CD1c-positive myeloid dendritic cell (primary cell): Measurements from ENCODE around the gene LPP.

Source experiments
- DNase-seq: peaks from one replicate; pipeline ENCODE4 v3.0.0-alpha.2; 2016; ENCODE audit errors: extremely low spot score

LPP gene

GRCh38 chr3:188516515-188516914 is 362.6 kb downstream of the LPP start:
- DNase-seq, result no peak

GRCh38 chr3:188518416-188518815 is 364.5 kb downstream of the LPP start:
- DNase-seq, result no peak

DNA sequence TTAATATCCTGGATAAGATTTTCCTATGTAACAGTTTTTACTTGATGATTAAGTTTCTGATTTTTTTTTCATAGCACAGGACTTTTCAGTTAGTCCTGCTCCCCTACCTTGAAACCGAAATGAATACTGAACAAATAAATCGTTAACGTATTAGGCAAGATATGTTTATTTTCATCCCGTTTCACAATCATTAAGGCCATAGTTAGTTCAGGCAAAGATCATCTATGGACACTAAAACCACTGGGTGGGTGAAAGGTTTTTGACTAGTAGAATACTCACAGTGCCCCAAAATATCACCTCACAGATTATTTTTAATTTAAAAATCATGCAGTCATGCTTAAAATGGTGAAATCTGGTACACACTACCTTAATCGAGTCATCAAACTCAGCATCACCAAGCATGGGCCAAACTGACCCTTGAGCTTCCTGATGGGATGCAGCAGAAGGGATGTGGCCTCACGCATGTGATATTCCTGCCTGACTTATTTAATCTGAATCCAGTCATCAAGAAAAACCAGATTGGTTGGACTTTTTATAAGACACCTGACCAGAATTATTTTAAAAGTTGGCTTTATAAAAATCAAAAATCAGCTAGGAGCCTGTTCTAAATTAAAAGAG is 365.0 kb downstream of the LPP start:
- DNase-seq, result no peak

- DNase-seq, result no peak
Measured at GRCh38 chr3:188520466-188520865, 366.5 kb downstream of the LPP start.

DNA sequence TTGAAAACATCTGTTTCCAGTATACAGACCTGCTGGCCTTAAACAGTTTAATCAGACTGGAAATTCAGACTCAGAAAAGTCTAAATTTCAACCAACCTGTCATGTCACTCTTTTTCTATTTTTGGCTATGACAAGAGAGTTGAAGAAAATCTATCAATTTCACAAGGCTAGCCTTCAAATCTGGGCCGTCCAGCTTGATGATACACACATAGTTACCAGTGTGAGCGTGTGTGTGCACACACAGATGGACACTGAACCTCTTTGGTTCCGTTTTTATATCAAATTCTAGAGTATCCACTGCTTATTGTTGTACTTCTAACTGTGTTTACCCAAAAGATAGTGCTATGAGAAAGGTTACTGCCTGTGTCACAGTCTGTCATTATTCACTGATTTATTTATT is 368.2 kb downstream of the LPP start:
- no peak for DNase-seq

DNA sequence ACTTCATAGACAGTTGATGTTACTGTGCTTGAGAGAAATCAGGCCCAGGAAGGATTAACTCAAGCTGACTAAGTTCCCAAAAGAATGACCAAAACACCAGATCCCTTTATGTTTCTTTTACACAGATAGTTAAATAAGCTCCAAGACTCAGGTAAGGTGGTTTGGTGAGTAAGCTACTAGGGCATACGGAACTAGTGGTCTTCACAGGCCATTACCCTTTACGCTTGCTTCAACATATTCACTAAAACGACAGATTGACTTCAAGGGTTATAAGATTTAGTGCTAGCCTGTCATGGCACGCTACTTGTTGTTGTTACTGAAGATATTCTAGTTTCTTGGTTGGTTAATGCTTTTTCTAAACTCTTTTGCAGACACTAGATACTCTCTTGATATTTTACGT is 369.3 kb downstream of the LPP start:
- no peak for DNase-seq

DNA sequence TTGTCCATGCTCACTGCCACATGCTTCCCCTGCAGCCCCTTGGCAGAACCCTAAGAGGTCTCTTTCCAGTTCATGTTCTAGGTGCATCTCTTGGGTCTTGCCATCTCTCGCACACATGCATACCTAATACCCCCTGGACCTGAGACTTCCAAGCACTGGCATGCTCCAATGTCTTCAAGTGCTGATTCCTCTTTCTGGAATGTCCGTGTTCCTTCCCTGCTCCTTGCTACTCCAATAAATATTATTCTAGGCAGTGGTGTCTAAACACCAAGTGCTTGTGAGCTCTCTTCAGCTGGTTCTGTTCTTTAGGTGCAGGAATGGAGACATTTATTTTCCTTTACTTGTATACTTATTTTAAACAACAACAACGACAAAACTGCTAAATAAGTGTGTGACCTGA is 370.1 kb downstream of the LPP start:
- DNase-seq, result no peak

DNA sequence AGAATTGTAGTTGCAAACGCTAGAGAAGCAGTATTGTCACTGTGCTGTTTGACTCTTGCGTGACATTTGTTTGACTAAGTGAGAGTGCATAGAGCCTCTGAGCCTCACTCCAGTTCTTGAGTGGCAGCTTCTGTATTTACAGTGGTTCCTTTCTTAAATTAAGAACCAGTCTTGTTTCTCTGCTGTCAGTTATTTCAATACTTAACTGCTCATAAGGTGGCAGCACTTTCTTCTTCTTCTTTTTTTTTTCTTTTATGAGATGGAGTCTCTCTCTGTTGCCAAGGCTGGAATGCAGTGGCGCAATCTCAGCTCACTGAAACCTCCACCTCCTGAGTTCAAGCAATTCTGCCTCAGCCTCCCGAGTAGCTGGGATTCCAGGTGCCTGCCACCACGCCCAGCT is 372.1 kb downstream of the LPP start:
- peak; percentile 10 for DNase-seq

- DNase-seq, result no peak
Measured at GRCh38 chr3:188527389-188527788, 373.4 kb downstream of the LPP start.

DNA sequence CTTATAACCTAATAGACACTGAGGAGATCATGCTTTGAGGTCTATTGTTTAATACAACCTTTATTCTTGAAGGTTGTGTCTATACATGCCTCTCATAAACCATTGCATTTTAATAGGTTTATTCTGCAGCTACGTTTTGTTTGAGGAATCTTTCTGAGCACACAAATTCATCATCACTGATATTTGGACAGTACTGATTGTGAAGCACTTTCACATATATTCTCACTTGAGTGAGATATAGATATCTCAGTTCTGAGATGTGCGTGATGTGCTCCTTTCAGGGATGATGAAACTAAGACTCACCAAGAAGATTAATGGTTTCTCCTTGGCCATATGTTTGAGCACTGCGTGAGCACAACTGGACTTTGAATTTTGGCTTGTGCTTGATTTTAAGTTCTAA is 374.4 kb downstream of the LPP start:
- DNase-seq, result no peak

- no peak for DNase-seq
Measured at GRCh38 chr3:188529228-188529627, 375.3 kb downstream of the LPP start.

- DNase-seq, result no peak
Measured at GRCh38 chr3:188530226-188530625, 376.3 kb downstream of the LPP start.

GRCh38 chr3:188531210-188531609 is 377.3 kb downstream of the LPP start:
- no peak for DNase-seq

DNA sequence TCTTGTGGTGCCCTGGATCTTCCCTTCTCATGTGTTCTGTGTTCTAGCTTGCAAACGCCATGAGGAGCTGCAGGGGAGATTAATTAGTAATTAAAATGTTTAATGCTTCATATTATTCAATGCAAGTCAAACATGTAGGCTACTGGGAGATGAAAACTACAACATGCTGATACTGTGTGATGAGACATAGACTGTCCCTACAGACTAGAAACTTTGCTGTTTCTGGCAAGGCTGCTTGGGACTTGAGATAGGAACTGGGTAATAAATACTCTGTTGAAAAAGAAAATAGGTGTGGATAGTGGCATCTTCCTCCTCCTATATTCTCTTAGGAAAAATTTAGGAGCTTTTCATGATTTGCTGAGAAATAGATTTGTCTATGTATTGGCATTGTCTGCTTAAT is 379.2 kb downstream of the LPP start:
- no peak for DNase-seq

- no peak for DNase-seq
Measured at GRCh38 chr3:188533612-188534357, 379.8 kb downstream of the LPP start.

DNA sequence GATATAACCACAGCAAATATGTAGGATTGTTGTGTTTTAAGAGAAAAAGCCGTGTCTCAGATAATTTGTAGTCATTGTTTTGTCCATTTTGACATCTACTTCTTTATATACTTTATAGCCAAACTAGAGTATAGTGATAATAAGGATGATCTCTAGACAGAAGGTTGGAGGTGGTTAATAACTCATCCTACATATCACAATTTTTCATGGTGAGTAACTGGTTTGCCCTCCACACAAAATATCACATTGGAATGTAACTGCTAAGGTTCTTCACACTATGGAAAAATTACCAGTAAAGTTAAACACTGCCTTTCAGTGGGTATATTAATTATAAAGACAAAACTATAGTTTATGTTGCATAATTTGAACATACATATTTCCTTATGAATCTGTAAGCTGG is 380.7 kb downstream of the LPP start:
- no peak for DNase-seq

GRCh38 chr3:188537606-188538005 is 383.6 kb downstream of the LPP start:
- DNase-seq, result peak; percentile 26

GRCh38 chr3:188539037-188539436 is 385.1 kb downstream of the LPP start:
- no peak for DNase-seq

GRCh38 chr3:188539631-188540194 is 385.8 kb downstream of the LPP start:
- DNase-seq, result no peak

GRCh38 chr3:188542196-188542595 is 388.2 kb downstream of the LPP start:
- DNase-seq, result no peak

DNA sequence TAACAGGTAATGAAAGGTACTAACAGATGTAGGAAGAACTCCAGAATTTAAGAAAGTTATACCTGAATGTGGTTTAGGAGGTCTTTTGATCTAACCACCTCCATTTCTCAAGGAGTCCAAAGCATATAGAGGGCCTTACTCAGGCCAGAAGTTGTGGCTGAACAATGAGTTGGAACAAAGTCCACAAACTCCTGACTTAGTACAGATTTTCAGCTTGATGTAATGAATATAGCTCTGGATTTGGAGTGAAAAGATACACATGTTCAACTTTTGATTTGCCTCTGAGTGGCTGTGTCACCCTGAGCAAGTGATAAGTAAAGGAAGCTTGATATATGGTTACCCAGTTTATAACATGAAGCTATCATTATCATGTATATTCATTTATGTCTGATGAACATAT is 390.1 kb downstream of the LPP start:
- no peak for DNase-seq

DNA sequence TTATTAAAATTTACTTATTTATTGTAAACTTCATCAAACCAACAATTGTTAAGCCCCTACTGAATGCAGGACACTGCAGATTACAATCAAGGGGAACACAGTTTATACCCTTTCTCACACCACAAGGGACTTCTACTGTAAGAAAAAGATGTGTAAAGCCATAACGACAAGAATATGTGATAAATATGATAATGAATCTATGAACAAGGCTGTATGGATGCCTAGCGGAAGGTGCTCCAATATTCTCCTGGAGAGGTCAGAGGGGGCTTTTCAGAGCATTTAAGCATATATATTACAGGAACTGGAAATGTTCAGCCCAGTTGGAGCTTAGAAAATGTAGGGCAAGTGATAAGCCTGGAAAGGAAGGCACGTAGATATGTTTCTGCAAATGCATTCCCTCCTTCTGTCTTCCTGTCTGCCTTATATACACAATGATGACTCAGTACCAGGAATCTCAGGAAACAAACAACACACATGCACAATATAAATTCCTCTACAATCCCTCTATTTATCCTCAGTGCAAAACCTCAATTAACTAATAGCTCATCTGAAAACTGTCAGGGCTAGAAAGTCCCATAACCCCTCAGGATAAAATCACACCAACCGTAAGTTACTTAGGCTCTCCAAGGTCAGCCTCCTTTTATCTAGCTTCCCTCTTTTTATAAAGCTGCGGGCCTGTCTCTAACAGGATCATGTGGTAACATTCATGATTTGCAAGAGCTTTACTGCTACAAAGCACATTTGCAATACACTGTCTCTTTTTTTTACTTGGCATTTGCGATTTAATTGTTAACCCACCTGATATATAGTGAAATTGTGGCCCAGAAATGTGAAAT is 393.1 kb downstream of the LPP start:
- DNase-seq, result no peak

GRCh38 chr3:188553569-188553968 is 399.6 kb downstream of the LPP start:
- DNase-seq, result no peak
